EL (cell line): ENCODE data around the gene ARHGAP35.
"Not testable (repeated sequence)": the region's sequence is repeated elsewhere in the genome, so short reads cannot be mapped to it uniquely, and the experiment has no call there.

Experiments
- DNase-seq: peaks from one replicate; pipeline ENCODE4 v3.0.0-alpha.2; 2016

Gene ARHGAP35

GRCh38 chr19:46871173-46871572, 10.4 kb downstream of the ARHGAP35 start:
- DNase-seq: not testable (repeated sequence)

- no peak for DNase-seq
These were observed 12.2 kb downstream of the ARHGAP35 start for GRCh38 chr19:46872967-46873366.

GRCh38 chr19:46875234-46875633, 14.4 kb downstream of the ARHGAP35 start:
- DNase-seq: no peak

- no peak for DNase-seq
These were observed 14.9 kb downstream of the ARHGAP35 start for GRCh38 chr19:46875657-46876056.

GRCh38 chr19:46878613-46879375, 18.0 kb downstream of the ARHGAP35 start:
- DNase-seq: peak; percentile 92

- no peak for DNase-seq
These were observed 19.6 kb downstream of the ARHGAP35 start for GRCh38 chr19:46880431-46880830.

GRCh38 chr19:46881092-46881491, 20.3 kb downstream of the ARHGAP35 start:
- no peak for DNase-seq

GRCh38 chr19:46882034-46882433, 21.2 kb downstream of the ARHGAP35 start:
- no peak for DNase-seq

GRCh38 chr19:46882751-46883150, 22.0 kb downstream of the ARHGAP35 start:
- DNase-seq: not testable (repeated sequence)

GRCh38 chr19:46885411-46885810, 24.6 kb downstream of the ARHGAP35 start:
- DNase-seq: no peak

GRCh38 chr19:46886546-46887239, 25.9 kb downstream of the ARHGAP35 start:
- peak; percentile 61 for DNase-seq

GRCh38 chr19:46887240-46887782, 26.5 kb downstream of the ARHGAP35 start:
- DNase-seq: no peak

GRCh38 chr19:46890423-46891170, 29.8 kb downstream of the ARHGAP35 start:
- DNase-seq: peak; percentile 95

- DNase-seq: no peak
These were observed 31.7 kb downstream of the ARHGAP35 start for GRCh38 chr19:46892252-46893179.

- DNase-seq: no peak
These were observed 35.4 kb downstream of the ARHGAP35 start for GRCh38 chr19:46896076-46896794.

- DNase-seq: peak; percentile 56
These were observed 37.9 kb downstream of the ARHGAP35 start for GRCh38 chr19:46898731-46899130.

GRCh38 chr19:46900341-46900740, 39.5 kb downstream of the ARHGAP35 start:
- no peak for DNase-seq

GRCh38 chr19:46901701-46902401, 41.1 kb downstream of the ARHGAP35 start:
- DNase-seq: peak; percentile 46

GRCh38 chr19:46902402-46902766, 41.6 kb downstream of the ARHGAP35 start:
- DNase-seq: peak; percentile 70

- peak; percentile 39 for DNase-seq
These were observed 42.7 kb downstream of the ARHGAP35 start for GRCh38 chr19:46903458-46903857.
